Ovary (tissue), 10 donors: ENCODE measurements around the gene PRKD2. TPM values are rescaled to one million over a fixed set of nuclear protein-coding genes. Genes with fewer than 3 reads are reported as not detected.
"Not testable (repeated sequence)": the region's sequence is repeated elsewhere in the genome, so short reads cannot be mapped to it uniquely, and the experiment has no call there.

Experiments
- DNase-seq, 5 donors: peaks; one replicate each; pipeline ENCODE4 v3.0.0-alpha.2; 2019 to 2020
- H3K27ac ChIP-seq, 2 donors: fragments of 200-600 bp; one replicate each; pipeline versions ENCODE4 v1.5.1 to v1.8.0; 2019 to 2022
- H3K27me3 ChIP-seq: fragments of 200-600 bp; one replicate; pipeline ENCODE4 v1.8.0; 2022
- H3K36me3 ChIP-seq: fragments of 200-600 bp; sonication (generic); one replicate; pipeline ENCODE4 v1.5.1; 2019
- H3K4me1 ChIP-seq: one replicate; pipeline ENCODE4 v1.8.1; 2013; ENCODE audit warnings: mild to moderate bottlenecking, moderate library complexity; ENCODE audit not compliant: insufficient read depth
- H3K4me3 ChIP-seq: fragments of 200-600 bp; sonication (generic); one replicate; pipeline ENCODE4 v1.5.1; 2017
- H3K9me3 ChIP-seq, 2 donors: fragments of 200-600 bp in 1 of 2; sonication (generic) in 1 of 2; one replicate each; pipeline versions ENCODE4 v1.5.1 to v1.8.1; 2013 to 2019; ENCODE audit warnings: mild to moderate bottlenecking in 1 of 2, moderate library complexity in 1 of 2
- EP300 ChIP-seq: sonication (generic); formaldehyde crosslinking; IDR thresholded peaks from one replicate; pipeline ENCODE4 v1.6.1; 2017; ENCODE audit warnings: antibody characterized with exemption
- POLR2A ChIP-seq: fragments of 450-650 bp; IDR thresholded peaks from one replicate; pipeline ENCODE4 v1.6.1; 2017; ENCODE audit warnings: antibody characterized with exemption, mild to moderate bottlenecking, moderate library complexity
- WGBS, 3 donors: extraction: QIAGEN DNeasy Blood & Tissue Kit in 1 of 3; methylation state at CpG; one replicate each; pipeline versions ENCODE4 v1.1.5 to v1.1.7; 2013 to 2017; 5-methylcytosine and 5-hydroxymethylcytosine counted together
- intact Hi-C, 4 donors: fragments of 100-400 bp; cut with DNase I; formaldehyde crosslinking; loops; one replicate each; pipeline versions ENCODE4 v1.11.0 to v1.15.1; 2022 to 2023
- long read RNA-seq, 3 donors: library from polyadenylated mRNA in 2 of 3; unstranded in 2 of 3; transcript quantifications; one replicate each; pipeline ENCODE4 v2.0.0 and lab custom pipeline, GENCODE V29; 2021 to 2026
- polyA plus RNA-seq, 2 donors: library from polyadenylated mRNA; stranded (reverse); fragments of 200-250 nt in 1 of 2; fragments of 350-450 nt in 1 of 2; fragmentation: Illumina TruSeq in 1 of 2; extraction: RNeasy Lipid Tissue Mini Kit (QIAGEN cat#74804) in 1 of 2; gene quantifications; one replicate each; pipeline ENCODE4 v1.2.3, GENCODE V29; 2013 to 2014
- total RNA-seq, 7 donors: library from RNA; depleted of rRNA in 2 of 7; stranded (reverse); fragments of >200 nt in 2 of 7; fragmentation: NEBNext Ultra II Directional in 3 of 7; extraction: Animal tissue kit (Norgen Biotek cat#: 25700) in 3 of 7; gene quantifications; one replicate each; pipeline versions ENCODE4 v1.1.0 to v1.2.4, GENCODE V29; 2016 to 2023
- TF ChIP-seq, protein P1 (sequence below), 3 donors: fragments of 450-650 bp in 2 of 3; fragments of 200-600 bp in 1 of 3; IDR thresholded peaks; one replicate each; pipeline versions ENCODE4 v1.5.1 to v1.8.0; 2016 to 2022; ENCODE audit warnings: antibody characterized with exemption in 3 of 3, mild to moderate bottlenecking in 1 of 3
- donor health status: DM: no; HTN: no; CAD: no; lungs with moderate emphysema.
- donor health status: DM: no; HTN: no; CAD: no.
- donor health status: Bipolar disorder and iron deficiency.
- donor health status: DM: yes; HTN: yes; CAD: no.
- donor health status: DM: no; HTN: no; CAD: no.
- donor health status: DM: yes; HTN: yes; CAD: no.

PRKD2 gene
- 10 to 100 TPM; 21.2 to 55.4 (median 46.6) TPM for total RNA-seq
- polyA plus RNA-seq, result 10 to 100 TPM; 17.7 to 29.7 TPM
- long read RNA-seq, donor 1, transcript PRKD2-214 (17 exons, 2,923 nt), result major isoform, 13 of 94 reads
- long read RNA-seq, donor 1, transcript PRKD2-201 (18 exons, 3,070 nt), result minor isoform, 10 of 94 reads
- long read RNA-seq, donor 1, partial matches to known transcripts, result 64 of 94 reads
- long read RNA-seq, donor 1, other reads (novel, unspliced or antisense), result 5 of 94 reads
- long read RNA-seq, donor 2, partial matches to known transcripts, result 0 of 1 reads
- long read RNA-seq, donor 2, other reads (novel, unspliced or antisense), result 0 of 1 reads
- long read RNA-seq, donor 3, transcript PRKD2-214 (17 exons, 2,923 nt), result minor isoform, 6 of 63 reads
- long read RNA-seq, donor 3, transcript PRKD2-201 (18 exons, 3,070 nt), result major isoform, 16 of 63 reads
- long read RNA-seq, donor 3, partial matches to known transcripts, result 24 of 63 reads
- long read RNA-seq, donor 3, other reads (novel, unspliced or antisense), result 12 of 63 reads

DNA sequence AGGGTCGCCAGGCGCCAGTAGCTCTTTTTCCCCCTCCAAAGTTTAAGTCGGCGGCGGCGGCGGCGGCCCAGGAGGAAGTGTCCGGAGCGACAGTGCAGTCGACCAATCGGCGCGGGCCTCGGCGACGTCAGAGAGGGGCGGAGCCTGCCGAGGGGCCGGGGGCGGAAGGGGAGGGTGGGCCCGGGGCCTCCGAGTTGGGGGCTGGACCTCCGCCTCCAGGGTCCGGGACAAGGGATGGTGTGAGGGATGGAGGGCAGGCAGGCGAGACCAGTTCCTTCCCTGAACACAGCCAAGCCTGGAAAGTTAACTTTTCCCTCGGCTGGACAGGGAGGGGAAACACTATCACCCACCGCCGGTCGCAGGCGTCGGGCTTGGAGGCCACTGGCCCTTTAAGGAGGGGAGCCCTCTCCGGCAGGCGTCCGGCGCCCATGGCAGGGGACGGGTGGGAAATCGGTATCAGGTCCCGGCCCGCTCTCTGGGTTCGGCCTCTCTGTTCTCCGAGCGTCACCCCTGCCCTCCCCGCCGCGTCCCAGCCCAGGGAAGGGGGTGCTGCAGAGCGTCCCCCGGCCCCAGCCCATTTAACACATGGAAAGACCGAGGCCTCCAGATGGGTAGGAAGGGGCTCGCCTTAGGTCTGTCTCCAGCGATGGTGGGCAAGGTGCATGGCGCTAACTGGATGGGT lies at the start of gene PRKD2:
PRKD2 (minus strand) TSS at position 81 of the 682 bp plus-strand sequence. CDS start 744 bp downstream, outside the sequence.
- Histone ChIP-seq H3K27ac (peak within 1 kb of the TSS; percentile 95), H3K36me3 (no peaks in the 10 kb centered on the region), H3K27me3 (no peaks in the 10 kb centered on the region), H3K4me3 (peak within 1 kb of the TSS; percentile 53), H3K9me3 (no peaks in the 10 kb centered on the region), H3K4me1 (peaks cover 5% of the 10 kb centered on the region)
- TF ChIP-seq EP300 (no peak), POLR2A (peak; percentile 53)
- TF ChIP-seq, protein P1, sequence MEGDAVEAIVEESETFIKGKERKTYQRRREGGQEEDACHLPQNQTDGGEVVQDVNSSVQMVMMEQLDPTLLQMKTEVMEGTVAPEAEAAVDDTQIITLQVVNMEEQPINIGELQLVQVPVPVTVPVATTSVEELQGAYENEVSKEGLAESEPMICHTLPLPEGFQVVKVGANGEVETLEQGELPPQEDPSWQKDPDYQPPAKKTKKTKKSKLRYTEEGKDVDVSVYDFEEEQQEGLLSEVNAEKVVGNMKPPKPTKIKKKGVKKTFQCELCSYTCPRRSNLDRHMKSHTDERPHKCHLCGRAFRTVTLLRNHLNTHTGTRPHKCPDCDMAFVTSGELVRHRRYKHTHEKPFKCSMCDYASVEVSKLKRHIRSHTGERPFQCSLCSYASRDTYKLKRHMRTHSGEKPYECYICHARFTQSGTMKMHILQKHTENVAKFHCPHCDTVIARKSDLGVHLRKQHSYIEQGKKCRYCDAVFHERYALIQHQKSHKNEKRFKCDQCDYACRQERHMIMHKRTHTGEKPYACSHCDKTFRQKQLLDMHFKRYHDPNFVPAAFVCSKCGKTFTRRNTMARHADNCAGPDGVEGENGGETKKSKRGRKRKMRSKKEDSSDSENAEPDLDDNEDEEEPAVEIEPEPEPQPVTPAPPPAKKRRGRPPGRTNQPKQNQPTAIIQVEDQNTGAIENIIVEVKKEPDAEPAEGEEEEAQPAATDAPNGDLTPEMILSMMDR (IDR thresholded peaks at IDR 0.05), result no peak
- 1 to 3% (median 1%) methylated on average over 38 to 52 of the region's 52 CpGs for WGBS, 3 donors
- peak; percentile 92 to 96 (median 95) for DNase-seq
- intact Hi-C loops, result no loop called here

DNA sequence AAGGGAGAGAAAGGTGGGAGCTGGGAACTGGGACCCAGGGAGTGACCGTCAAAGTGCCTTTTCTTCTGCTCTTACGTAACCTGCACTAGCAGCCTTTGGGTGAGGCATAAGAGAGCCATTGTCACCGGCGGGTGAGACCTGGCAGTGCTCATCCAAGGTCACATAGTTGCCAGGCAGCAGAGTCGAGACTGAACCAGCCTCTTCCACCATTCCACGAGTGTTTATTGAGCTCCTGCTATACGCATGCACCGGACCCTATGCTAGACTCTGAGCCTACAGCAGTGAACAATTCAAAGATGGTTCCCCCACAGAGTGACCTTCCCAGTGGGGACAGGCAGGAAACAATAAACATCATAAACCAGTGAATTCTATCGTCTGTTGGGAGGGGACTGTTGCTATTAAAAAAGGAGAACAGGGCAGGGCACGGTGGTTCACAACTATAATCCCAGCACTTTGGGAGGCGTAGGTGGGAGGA lies 47.9 kb upstream of the PRKD2 start:
- peaks cover 4% of the 10 kb centered on the region for H3K4me1 ChIP-seq
- no peak overlapping the region for H3K27ac ChIP-seq
- H3K9me3 ChIP-seq, result no peaks in the 10 kb centered on the region
- 61 to 81% (median 77%) methylated on average over 11 of the region's 11 CpGs for WGBS, 3 donors
- intact Hi-C loops, result no loop called here
- TF ChIP-seq, protein P1 (IDR thresholded peaks at IDR 0.05), result no peak
- TF ChIP-seq POLR2A (no peak), EP300 (no peak)
- H3K27me3 ChIP-seq, result no peaks in the 10 kb centered on the region
- no peaks in the 10 kb centered on the region for H3K36me3 ChIP-seq
- no peak overlapping the region for H3K4me3 ChIP-seq
- DNase-seq, result no peak

DNA sequence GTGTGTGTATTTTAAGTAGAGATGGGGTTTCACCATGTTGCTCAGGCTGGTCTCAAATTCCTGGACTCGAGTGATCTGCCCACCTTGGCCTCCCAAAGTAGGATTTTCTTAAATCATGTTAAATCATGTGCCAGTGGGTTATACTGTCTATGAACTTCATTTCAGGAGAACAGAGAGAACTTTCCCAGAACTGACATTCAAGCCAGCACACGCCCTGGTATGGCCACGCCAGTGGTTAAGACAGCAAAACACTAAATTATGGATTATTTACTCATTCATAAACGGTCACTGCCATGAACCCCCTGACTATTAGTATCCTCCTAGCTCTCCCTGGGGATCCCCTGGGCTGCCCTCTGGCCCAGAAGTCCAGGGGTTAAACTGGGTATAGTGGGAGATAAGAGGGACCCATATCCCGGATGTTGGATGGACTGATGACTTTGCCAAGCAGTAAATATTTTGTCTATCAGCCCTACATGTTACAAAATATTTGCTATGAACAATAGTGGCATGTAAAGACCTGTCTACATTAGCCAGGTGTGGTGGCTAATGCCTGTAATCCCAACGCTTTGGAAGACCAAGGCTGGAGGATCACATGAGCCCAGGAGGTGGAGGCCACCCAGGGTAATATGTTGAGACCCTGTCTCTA lies 45.5 kb upstream of the PRKD2 start:
- Histone ChIP-seq H3K4me3 (no peak overlapping the region), H3K36me3 (no peaks in the 10 kb centered on the region), H3K4me1 (peaks cover 3% of the 10 kb centered on the region), H3K27me3 (no peaks in the 10 kb centered on the region), H3K9me3 (no peaks in the 10 kb centered on the region), H3K27ac (no peak overlapping the region)
- DNase-seq, result no peak
- TF ChIP-seq POLR2A (no peak), EP300 (no peak)
- TF ChIP-seq, protein P1 (IDR thresholded peaks at IDR 0.05), result no peak
- WGBS, 3 donors, result 71 to 82% (median 80%) methylated on average over 6 of the region's 6 CpGs
- intact Hi-C loops, result no loop called here

DNA sequence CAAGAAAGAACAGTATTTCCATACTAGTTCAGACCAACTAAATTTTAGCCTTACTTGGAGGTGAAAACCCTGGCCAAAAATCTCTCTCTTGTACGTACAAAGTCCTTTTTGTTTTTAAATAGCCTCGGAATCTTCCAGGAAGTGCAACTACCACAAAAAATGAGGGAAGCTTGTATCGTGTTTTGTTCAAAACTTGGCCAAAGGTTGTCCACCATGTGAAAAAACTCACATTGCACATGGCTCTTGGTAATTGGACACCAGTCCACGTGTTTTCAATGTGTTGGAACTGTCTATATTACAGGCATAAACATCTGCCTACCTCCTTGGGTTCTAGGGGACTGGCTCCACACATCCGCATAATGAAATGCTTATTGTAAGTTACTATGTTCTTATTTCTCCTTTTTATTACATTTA lies 44.5 kb upstream of the PRKD2 start:
- H3K4me1 ChIP-seq, result peaks cover 3% of the 10 kb centered on the region
- WGBS, 3 donors, result 18 to 24% (median 22%) methylated on average over 5 of the region's 5 CpGs

DNA sequence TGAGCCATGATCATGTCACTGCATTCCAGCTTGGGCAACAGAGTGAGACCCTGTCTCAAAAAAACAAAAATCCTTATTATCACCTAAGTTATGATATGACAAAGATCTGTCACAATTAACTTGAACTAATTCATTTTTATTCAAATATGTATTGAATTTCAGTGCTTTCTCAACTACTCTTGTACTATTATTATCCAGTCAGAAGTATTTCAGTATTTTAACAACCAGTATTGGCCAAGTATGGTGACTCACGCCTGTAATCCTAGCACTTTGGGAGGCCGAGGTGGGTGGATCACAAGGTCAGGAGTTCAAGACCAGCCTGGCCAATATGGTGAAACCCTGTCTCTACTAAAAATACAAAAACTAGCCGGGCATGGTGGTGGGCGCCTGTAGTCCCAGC lies 44.0 kb upstream of the PRKD2 start:
- H3K4me3 ChIP-seq, intact Hi-C loops, H3K36me3 ChIP-seq, H3K9me3 ChIP-seq, H3K27me3 ChIP-seq, H3K4me1 ChIP-seq, DNase-seq, H3K27ac ChIP-seq: not testable (repeated sequence)
- WGBS, 3 donors, result 45 to 60% (median 51%) methylated on average over 4 of the region's 4 CpGs

More for the DNA sequence above, 44.5 kb upstream of the PRKD2 start:
- no peak overlapping the region for H3K27ac ChIP-seq
- intact Hi-C loops, result no loop called here
- TF ChIP-seq POLR2A, result no peak
- TF ChIP-seq, protein P1 (IDR thresholded peaks at IDR 0.05), result no peak
- no peak for TF ChIP-seq EP300
- no peaks in the 10 kb centered on the region for H3K27me3 ChIP-seq
- no peak overlapping the region for H3K4me3 ChIP-seq
- no peaks in the 10 kb centered on the region for H3K36me3 ChIP-seq
- no peaks in the 10 kb centered on the region for H3K9me3 ChIP-seq
- no peak for DNase-seq
